PC-9 (cell line): ENCODE measurements around the gene SECTM1. TPM values are rescaled to one million over a fixed set of nuclear protein-coding genes. Genes with fewer than 3 reads are reported as not detected.

ENCODE experiments used
- BruUV-seq: library from RNA; stranded (reverse); fragments of 400-500 nt; replicated peaks from 2 replicates; lab custom pipeline; 2021; lab: Mats Ljungman, UMichigan
- CTCF ChIA-PET: fragments of 300-600 bp; sonication (Branson Sonifier 250); formaldehyde crosslinking; loops from one replicate; lab custom pipeline; 2022; ENCODE audit warnings: antibody characterized with exemption; lab: Charles Lee
- POLR2A ChIA-PET: fragments of 300-600 bp; sonication (Branson Sonifier 250); formaldehyde crosslinking; loops from one replicate; lab custom pipeline; 2022; ENCODE audit warnings: antibody characterized with exemption; ENCODE audit not compliant: unreplicated experiment; lab: Charles Lee
- DNase-seq, 2 experiments: peaks; one replicate each; pipeline versions ENCODE4 v3.0.0 to v3.0.0-alpha.2; 2015 to 2022; ENCODE audit warnings: mixed read lengths in 1 of 2
- H2AFZ ChIP-seq: fragments of 200-600 bp; sonication (generic); 2 replicates; pipeline ENCODE4 v1.8.1; 2017; ENCODE audit warnings: antibody characterized with exemption
- H3F3A ChIP-seq: fragments of 200-600 bp; sonication (generic); 2 replicates; pipeline ENCODE4 v1.8.1; 2017; ENCODE audit warnings: antibody characterized with exemption, mild to moderate bottlenecking, low read depth; ENCODE audit not compliant: insufficient read depth
- H3K27ac ChIP-seq: fragments of 200-600 bp; sonication (generic); 2 replicates; pipeline ENCODE4 v1.6.1; 2016; ENCODE audit warnings: mixed run types
- H3K27me3 ChIP-seq: fragments of 200-600 bp; sonication (generic); 2 replicates; pipeline ENCODE4 v1.6.1; 2016; ENCODE audit warnings: low read depth, mixed run types; ENCODE audit not compliant: insufficient read depth
- H3K36me3 ChIP-seq: fragments of 200-600 bp; sonication (generic); 2 replicates; pipeline ENCODE4 v1.6.1; 2016; ENCODE audit warnings: low read depth, mixed run types
- H3K4me1 ChIP-seq: fragments of 200-600 bp; sonication (generic); replicated peaks from 2 replicates; pipeline ENCODE4 v1.6.1; 2016; ENCODE audit warnings: mixed run types; ENCODE audit not compliant: insufficient read depth
- H3K4me2 ChIP-seq: fragments of 200-600 bp; sonication (generic); 2 replicates; pipeline ENCODE4 v1.6.1; 2017; ENCODE audit warnings: mixed run types
- H3K4me3 ChIP-seq: fragments of 200-600 bp; sonication (generic); 2 replicates; pipeline ENCODE4 v1.6.1; 2016; ENCODE audit warnings: mixed run types
- H3K79me2 ChIP-seq: fragments of 200-600 bp; sonication (generic); 2 replicates; pipeline ENCODE4 v1.6.1; 2017; ENCODE audit warnings: low read depth, mixed run types
- H3K9me2 ChIP-seq: fragments of 200-600 bp; sonication (generic); 2 replicates; pipeline ENCODE4 v1.8.1; 2017; ENCODE audit warnings: mild to moderate bottlenecking; ENCODE audit not compliant: insufficient read depth
- H3K9me3 ChIP-seq: fragments of 200-600 bp; sonication (generic); 2 replicates; pipeline ENCODE4 v1.8.1; 2016; ENCODE audit warnings: low read depth; ENCODE audit not compliant: insufficient read depth
- H4K20me1 ChIP-seq: fragments of 200-600 bp; sonication (generic); 2 replicates; pipeline ENCODE4 v1.8.1; 2017; ENCODE audit not compliant: insufficient read depth
- CTCF ChIP-seq: fragments of 200-600 bp; sonication (generic); conservative IDR thresholded peaks from 2 replicates; pipeline ENCODE4 v1.6.1; 2017; ENCODE audit warnings: mixed run types, antibody characterized with exemption, mild to moderate bottlenecking, moderate library complexity
- EZH2 ChIP-seq: fragments of 200-600 bp; sonication (generic); IDR thresholded peaks from 2 replicates; pipeline ENCODE4 v1.8.0; 2017; ENCODE audit warnings: antibody characterized with exemption, low read depth
- intact Hi-C: fragments of 100-400 bp; cut with micrococcal nuclease; formaldehyde crosslinking; loops from one replicate; pipeline ENCODE4 v1.10.0; 2022; ENCODE audit not compliant: unreplicated experiment
- total RNA-seq: library from RNA; stranded (reverse); gene quantifications from 2 replicates; pipeline ENCODE4 v1.2.3, GENCODE V29; 2021

The SECTM1 gene
- total RNA-seq, 1 experiment from 2014 or later: 3.6 TPM

- BruUV-seq: no TSS peak
- Histone ChIP-seq H3K79me2 (peaks cover 6% of the 10 kb centered on the region; the same call in 1 of the 2 replicates), H2AFZ (peak overlapping the region; percentile 71; the same call in 1 of the 2 replicates), H4K20me1 (no peaks in the 10 kb centered on the region), H3K9me3 (no peaks in the 10 kb centered on the region), H3K4me1 (peaks cover 22% of the 10 kb centered on the region), H3K27me3 (no peaks in the 10 kb centered on the region), H3K36me3 (no peaks in the 10 kb centered on the region), H3K9me2 (no peaks in the 10 kb centered on the region), H3K27ac (peak overlapping the region; percentile 83), H3F3A (peaks cover 33% of the 10 kb centered on the region), H3K4me3 (peak overlapping the region; percentile 43), H3K4me2 (peak overlapping the region; percentile 76)
- ChIA-PET POLR2A (interaction anchor here (0.6 to 0.7 kb wide), 2 partner anchors 29 to 47 kb away, joined by 3 to 6 read pairs; no protein-coding TSS in a partner anchor), CTCF (interaction anchor here (0.6 kb wide), 2 partner anchors 55 to 233 kb away, joined by 3 to 5 read pairs; no protein-coding TSS in a partner anchor)
- no peak for TF ChIP-seq CTCF
- TF ChIP-seq EZH2: no peak
- no peak for DNase-seq
- intact Hi-C loops: loop anchor here (2.0 kb wide), 2 partner anchors 20 to 30 kb away; no protein-coding TSS in a partner anchor
These were observed 36.9 kb downstream of the SECTM1 start for GRCh38 chr17:82296511-82297279.

GRCh38 chr17:82295472-82295814 lies 38.1 kb downstream of the SECTM1 start:
- CTCF ChIA-PET: no interaction called here
- H3K9me3 ChIP-seq: no peaks in the 10 kb centered on the region
- no peaks in the 10 kb centered on the region for H3K9me2 ChIP-seq
- TF ChIP-seq EZH2 (no peak), CTCF (no peak)
- H4K20me1 ChIP-seq: no peaks in the 10 kb centered on the region
- H2AFZ ChIP-seq: no peak overlapping the region
- peaks cover 22% of the 10 kb centered on the region for H3K4me1 ChIP-seq
- intact Hi-C loops: no loop called here
- H3K4me3 ChIP-seq: no peak overlapping the region
- H3K27me3 ChIP-seq: no peaks in the 10 kb centered on the region
- H3K4me2 ChIP-seq: no peak overlapping the region
- no peak overlapping the region for H3K27ac ChIP-seq
- peaks cover 7% of the 10 kb centered on the region; the same call in 1 of the 2 replicates for H3K79me2 ChIP-seq
- no peak for DNase-seq
- POLR2A ChIA-PET: interaction anchor here (0.5 kb wide), 1 partner anchor 31 kb away, joined by 4 read pairs; no protein-coding TSS in a partner anchor
- H3K36me3 ChIP-seq: no peaks in the 10 kb centered on the region
- BruUV-seq: no TSS peak
- peaks cover 33% of the 10 kb centered on the region for H3F3A ChIP-seq

GRCh38 chr17:82294064-82294773 lies 39.3 kb downstream of the SECTM1 start:
- Histone ChIP-seq H4K20me1 (no peaks in the 10 kb centered on the region), H3K79me2 (peaks cover 7% of the 10 kb centered on the region; the same call in 1 of the 2 replicates), H3K4me1 (peaks cover 24% of the 10 kb centered on the region), H3K4me2 (0 out of 2 replicates have a peak overlapping the region, but pooled peaks have one; percentile 42), H3K9me3 (no peaks in the 10 kb centered on the region), H3K4me3 (no peak overlapping the region), H3K36me3 (no peaks in the 10 kb centered on the region), H3K9me2 (no peaks in the 10 kb centered on the region), H3F3A (peaks cover 36% of the 10 kb centered on the region), H2AFZ (no peak overlapping the region), H3K27ac (no peak overlapping the region), H3K27me3 (no peaks in the 10 kb centered on the region)
- ChIA-PET CTCF (no interaction called here), POLR2A (no interaction called here)
- TF ChIP-seq EZH2 (no peak), CTCF (no peak)
- TSS peak; percentile 74 for BruUV-seq
- no peak for DNase-seq
- intact Hi-C loops: no loop called here
